ENCODE measurements around the gene XRN1.

DNA sequence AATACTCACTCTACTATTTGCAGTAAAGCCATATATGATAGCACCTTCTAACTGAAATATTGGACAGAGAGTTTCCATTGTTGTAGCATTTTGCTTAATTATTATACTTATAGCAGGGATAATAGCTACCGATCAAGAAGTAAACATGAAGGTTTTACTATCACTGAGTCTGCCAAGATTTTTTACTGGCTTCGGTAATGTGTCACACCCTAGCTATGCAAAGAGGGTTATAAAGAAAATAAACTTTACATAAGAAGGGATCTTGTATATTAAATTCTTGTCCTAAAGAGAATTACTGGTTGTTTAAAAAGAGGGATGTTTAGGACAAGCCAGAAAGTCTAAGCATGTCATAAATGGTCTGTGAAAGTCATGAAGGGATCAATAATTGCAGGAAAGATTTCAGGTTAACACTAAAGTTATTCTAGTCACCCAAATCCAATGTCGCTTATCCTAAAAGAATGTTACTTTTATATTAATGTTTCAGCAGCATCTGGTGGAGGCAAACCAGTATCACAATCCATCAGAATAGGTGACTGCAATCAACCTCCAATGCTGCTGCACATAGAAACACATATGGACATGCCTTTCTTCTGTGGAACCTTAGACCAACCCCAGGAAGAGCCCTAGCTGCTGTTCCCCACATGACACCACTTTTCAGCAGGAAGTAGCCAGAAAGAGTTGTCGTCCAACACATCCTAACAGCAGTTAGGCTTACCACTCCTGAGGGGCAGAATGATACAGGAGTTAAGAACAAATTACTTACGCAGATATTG, 159.8 kb downstream of the XRN1 start:
- TF ChIP-seq POLR2AphosphoS5 (IDR thresholded peaks at IDR 0.05; ENCODE audit: low read depth) (no peak), SPI1 (IDR thresholded peaks at IDR 0.05; ENCODE audit: borderline replicate concordance, low read depth) (no peak)
- TF ChIP-seq, protein P1, sequence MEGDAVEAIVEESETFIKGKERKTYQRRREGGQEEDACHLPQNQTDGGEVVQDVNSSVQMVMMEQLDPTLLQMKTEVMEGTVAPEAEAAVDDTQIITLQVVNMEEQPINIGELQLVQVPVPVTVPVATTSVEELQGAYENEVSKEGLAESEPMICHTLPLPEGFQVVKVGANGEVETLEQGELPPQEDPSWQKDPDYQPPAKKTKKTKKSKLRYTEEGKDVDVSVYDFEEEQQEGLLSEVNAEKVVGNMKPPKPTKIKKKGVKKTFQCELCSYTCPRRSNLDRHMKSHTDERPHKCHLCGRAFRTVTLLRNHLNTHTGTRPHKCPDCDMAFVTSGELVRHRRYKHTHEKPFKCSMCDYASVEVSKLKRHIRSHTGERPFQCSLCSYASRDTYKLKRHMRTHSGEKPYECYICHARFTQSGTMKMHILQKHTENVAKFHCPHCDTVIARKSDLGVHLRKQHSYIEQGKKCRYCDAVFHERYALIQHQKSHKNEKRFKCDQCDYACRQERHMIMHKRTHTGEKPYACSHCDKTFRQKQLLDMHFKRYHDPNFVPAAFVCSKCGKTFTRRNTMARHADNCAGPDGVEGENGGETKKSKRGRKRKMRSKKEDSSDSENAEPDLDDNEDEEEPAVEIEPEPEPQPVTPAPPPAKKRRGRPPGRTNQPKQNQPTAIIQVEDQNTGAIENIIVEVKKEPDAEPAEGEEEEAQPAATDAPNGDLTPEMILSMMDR (IDR thresholded peaks at IDR 0.05; ENCODE audit: insufficient read depth, low read length), result no peak
- TF ChIP-seq, protein P2, sequence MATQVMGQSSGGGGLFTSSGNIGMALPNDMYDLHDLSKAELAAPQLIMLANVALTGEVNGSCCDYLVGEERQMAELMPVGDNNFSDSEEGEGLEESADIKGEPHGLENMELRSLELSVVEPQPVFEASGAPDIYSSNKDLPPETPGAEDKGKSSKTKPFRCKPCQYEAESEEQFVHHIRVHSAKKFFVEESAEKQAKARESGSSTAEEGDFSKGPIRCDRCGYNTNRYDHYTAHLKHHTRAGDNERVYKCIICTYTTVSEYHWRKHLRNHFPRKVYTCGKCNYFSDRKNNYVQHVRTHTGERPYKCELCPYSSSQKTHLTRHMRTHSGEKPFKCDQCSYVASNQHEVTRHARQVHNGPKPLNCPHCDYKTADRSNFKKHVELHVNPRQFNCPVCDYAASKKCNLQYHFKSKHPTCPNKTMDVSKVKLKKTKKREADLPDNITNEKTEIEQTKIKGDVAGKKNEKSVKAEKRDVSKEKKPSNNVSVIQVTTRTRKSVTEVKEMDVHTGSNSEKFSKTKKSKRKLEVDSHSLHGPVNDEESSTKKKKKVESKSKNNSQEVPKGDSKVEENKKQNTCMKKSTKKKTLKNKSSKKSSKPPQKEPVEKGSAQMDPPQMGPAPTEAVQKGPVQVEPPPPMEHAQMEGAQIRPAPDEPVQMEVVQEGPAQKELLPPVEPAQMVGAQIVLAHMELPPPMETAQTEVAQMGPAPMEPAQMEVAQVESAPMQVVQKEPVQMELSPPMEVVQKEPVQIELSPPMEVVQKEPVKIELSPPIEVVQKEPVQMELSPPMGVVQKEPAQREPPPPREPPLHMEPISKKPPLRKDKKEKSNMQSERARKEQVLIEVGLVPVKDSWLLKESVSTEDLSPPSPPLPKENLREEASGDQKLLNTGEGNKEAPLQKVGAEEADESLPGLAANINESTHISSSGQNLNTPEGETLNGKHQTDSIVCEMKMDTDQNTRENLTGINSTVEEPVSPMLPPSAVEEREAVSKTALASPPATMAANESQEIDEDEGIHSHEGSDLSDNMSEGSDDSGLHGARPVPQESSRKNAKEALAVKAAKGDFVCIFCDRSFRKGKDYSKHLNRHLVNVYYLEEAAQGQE (IDR thresholded peaks at IDR 0.05; ENCODE audit: insufficient replicate concordance, low read depth), result no peak

Measured in HL-60 (cell line).